HepG2 (cell line): Measurements from ENCODE around the gene NKRF. TPM values are rescaled to one million over a fixed set of nuclear protein-coding genes. Genes with fewer than 3 reads are reported as not detected.

Source experiments
- AHDC1 ChIP-seq: sonication (generic); formaldehyde crosslinking; IDR thresholded peaks from 2 replicates; pipeline ENCODE4 v1.5.1; 2020; ENCODE audit warnings: mild to moderate bottlenecking, missing genetic modification reagents, borderline replicate concordance
- ASH2L ChIP-seq: fragments of 300-600, 200-600 bp; sonication (generic); IDR thresholded peaks from 2 replicates; pipeline ENCODE4 v1.7.0; 2017; ENCODE audit warnings: low read depth, mild to moderate bottlenecking, moderate library complexity, mixed read lengths, low read length; ENCODE audit not compliant: insufficient read length
- BHLHE40 ChIP-seq: IDR thresholded peaks from 2 replicates; pipeline ENCODE4 v1.6.1; 2011; ENCODE audit warnings: low read length, improper control_type of control experiment
- DRAP1 ChIP-seq: IDR thresholded peaks from 2 replicates; pipeline ENCODE4 v1.6.1; 2016; ENCODE audit warnings: missing genetic modification reagents, missing compliant biosample characterization
- ETV5 ChIP-seq: IDR thresholded peaks from 2 replicates; pipeline ENCODE4 v1.6.1; 2018; ENCODE audit warnings: missing biosample characterization, missing genetic modification reagents, inconsistent platforms, borderline replicate concordance
- FOSL2 ChIP-seq: sonication (generic); formaldehyde crosslinking; IDR thresholded peaks from 2 replicates; pipeline ENCODE4 v1.4.0; 2020; ENCODE audit warnings: missing genetic modification reagents
- FOXK1 ChIP-seq: sonication (generic); formaldehyde crosslinking; IDR thresholded peaks from 2 replicates; pipeline ENCODE4 v1.4.0; 2020; ENCODE audit warnings: low read depth, missing genetic modification reagents, borderline replicate concordance
- HDAC2 ChIP-seq: sonication (generic); formaldehyde crosslinking; IDR thresholded peaks from 2 replicates; pipeline ENCODE4 v1.4.0; 2020; ENCODE audit warnings: missing genetic modification reagents
- KMT2A ChIP-seq: sonication (generic); formaldehyde crosslinking; IDR thresholded peaks from 2 replicates; pipeline ENCODE4 v1.4.0; 2020; ENCODE audit warnings: missing genetic modification reagents
- MNT ChIP-seq: fragments of 450-650 bp; IDR thresholded peaks from 2 replicates; pipeline ENCODE4 v1.6.1; 2016
- MYC ChIP-seq: sonication (generic); formaldehyde crosslinking; IDR thresholded peaks from 2 replicates; pipeline ENCODE4 v1.9.0; 2021; ENCODE audit warnings: missing genetic modification reagents, borderline replicate concordance
- POLR2G ChIP-seq: fragments of 200-400 bp; formaldehyde crosslinking; IDR thresholded peaks from 2 replicates; pipeline ENCODE4 v1.6.1; 2018; ENCODE audit warnings: mild to moderate bottlenecking, low read depth, low read length, moderate library complexity
- RERE ChIP-seq: IDR thresholded peaks from 2 replicates; pipeline ENCODE4 v1.6.1; 2016; ENCODE audit warnings: low read depth, missing genetic modification reagents, missing compliant biosample characterization
- SAP130 ChIP-seq: IDR thresholded peaks from 2 replicates; pipeline ENCODE4 v1.6.1; 2016; ENCODE audit warnings: low read depth
- SOX13 ChIP-seq, 3 experiments: fragments of 450-650 bp in 1 of 3; sonication (generic) in 1 of 3; formaldehyde crosslinking in 1 of 3; IDR thresholded peaks in 2 of 3; conservative IDR thresholded peaks in 1 of 3; 2 replicates each; pipeline versions ENCODE4 v1.5.0 to v1.6.1; 2016 to 2020; ENCODE audit warnings: antibody characterized with exemption in 1 of 3, mild to moderate bottlenecking in 1 of 3, missing compliant biosample characterization in 1 of 3, missing genetic modification reagents in 1 of 3, moderate library complexity in 1 of 3
- ZNF878 ChIP-seq: sonication (generic); formaldehyde crosslinking; IDR thresholded peaks from 2 replicates; pipeline ENCODE4 v1.8.1; 2023; ENCODE audit warnings: mild to moderate bottlenecking, missing genetic modification reagents, moderate library complexity
- polyA plus RNA-seq, 8 experiments: library from polyadenylated mRNA; depleted of rRNA in 3 of 8; stranded (reverse) in 7 of 8; unstranded in 1 of 8; fragments of >200 nt; fragmentation: Illumina TruSeq in 4 of 8; extraction: Trizol in 4 of 8; gene quantifications; 2 replicates each; pipeline versions ENCODE4 v1.2.1 to v1.2.3, GENCODE V29; 2011 to 2016; ENCODE audit warnings: low read depth in 4 of 8, missing spikeins in 1 of 8, mixed read lengths in 1 of 8; ENCODE audit not compliant: insufficient read depth in 1 of 8
- total RNA-seq, 5 experiments: library from RNA; depleted of rRNA; stranded (reverse); fragments of >200 nt; fragmentation: Illumina TruSeq; extraction: Trizol; gene quantifications; 2 replicates each; pipeline ENCODE4 v1.2.3, GENCODE V29; 2016; ENCODE audit warnings: low read depth in 1 of 5

The NKRF gene
- total and polyA plus RNA-seq, 2 of the 13 experiments (the other 11 are each of a cell fraction or from before 2014, with no cell fraction given) = 3.3 to 6.0 TPM

GRCh38 chrX:119565107-119565663 lies 41.0 kb downstream of the NKRF start, which contains the start of gene STEEP1 (continued):
- no peak for TF ChIP-seq ZNF878 (CRISPR knock-in tag)
- peak; percentile 47 for TF ChIP-seq ASH2L
- TF ChIP-seq FOXK1 (CRISPR knock-in tag) = peak; percentile 79; the same call in 1 of the 2 replicates
- TF ChIP-seq AHDC1 (CRISPR knock-in tag) = no peak
- TF ChIP-seq POLR2G = peak; percentile 56
- peak; percentile 56 for TF ChIP-seq DRAP1 (CRISPR knock-in tag)
- peak; percentile 30; the same call in 1 of the 2 replicates for TF ChIP-seq MYC
- peak; percentile 87 for TF ChIP-seq SAP130 (CRISPR knock-in tag)
- TF ChIP-seq FOSL2 (CRISPR knock-in tag) = 0 out of 2 replicates have a peak, but pooled peaks have one; percentile 16
- TF ChIP-seq SOX13 (IDR thresholded peaks at IDR 0.05) = no peak
- TF ChIP-seq SOX13 (CRISPR knock-in tag; conservative IDR thresholded peaks at IDR 0.05 in 1 of 2, IDR thresholded peaks at IDR 0.05 in 1 of 2) = peak in 1 of 2 experiments; percentile 31; a peak in 1 of 4 replicates
- TF ChIP-seq HDAC2 (CRISPR knock-in tag) = peak; percentile 46; the same call in 1 of the 2 replicates
- no peak for TF ChIP-seq RERE
- TF ChIP-seq KMT2A (CRISPR knock-in tag) = peak; percentile 70
- TF ChIP-seq MNT = 0 out of 2 replicates have a peak, but pooled peaks have one; percentile 15
- peak; percentile 60; the same call in 1 of the 2 replicates for TF ChIP-seq ETV5
- TF ChIP-seq BHLHE40 = peak; percentile 83
